Measurements from ENCODE around the gene PSMA7.

DNA sequence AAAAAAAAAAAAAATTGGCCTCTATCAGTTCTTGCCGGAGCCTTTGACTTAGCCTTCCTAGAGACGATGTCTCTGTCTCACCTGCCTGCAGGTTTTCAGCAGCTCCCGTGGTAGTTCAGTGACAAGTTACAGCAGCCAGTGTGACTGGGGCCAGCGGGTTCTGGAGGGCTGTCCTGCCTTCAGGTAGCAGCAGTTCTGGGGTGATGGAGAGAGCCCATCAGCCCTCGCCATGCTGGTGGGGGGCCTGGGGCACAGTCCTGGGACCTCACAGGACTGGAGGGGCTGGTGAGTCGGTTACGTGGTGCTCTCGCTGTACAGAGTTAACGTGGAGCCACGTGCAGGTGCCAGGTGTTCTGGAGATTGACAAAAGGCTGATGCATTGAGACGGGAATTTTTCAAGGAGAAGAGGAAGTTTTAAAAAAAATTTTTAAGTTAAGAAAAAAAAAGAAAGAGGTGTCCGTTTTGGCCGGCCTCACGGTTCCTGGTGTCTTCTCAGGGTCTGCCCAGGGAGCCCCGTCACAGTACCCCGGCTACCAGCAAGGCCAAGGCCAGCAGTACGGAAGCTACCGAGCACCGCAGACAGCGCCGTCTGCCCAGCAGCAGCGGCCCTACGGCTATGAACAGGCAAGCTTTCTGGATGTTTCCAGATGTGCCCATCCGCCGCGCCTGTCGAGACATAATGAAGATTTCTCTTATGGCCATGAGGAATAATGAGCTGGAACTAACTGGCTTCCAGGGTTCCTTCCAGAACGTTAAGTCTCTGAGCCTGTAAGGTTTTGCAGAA lies 31.0 kb upstream of the PSMA7 start:
- TF ChIP-seq, protein P1, sequence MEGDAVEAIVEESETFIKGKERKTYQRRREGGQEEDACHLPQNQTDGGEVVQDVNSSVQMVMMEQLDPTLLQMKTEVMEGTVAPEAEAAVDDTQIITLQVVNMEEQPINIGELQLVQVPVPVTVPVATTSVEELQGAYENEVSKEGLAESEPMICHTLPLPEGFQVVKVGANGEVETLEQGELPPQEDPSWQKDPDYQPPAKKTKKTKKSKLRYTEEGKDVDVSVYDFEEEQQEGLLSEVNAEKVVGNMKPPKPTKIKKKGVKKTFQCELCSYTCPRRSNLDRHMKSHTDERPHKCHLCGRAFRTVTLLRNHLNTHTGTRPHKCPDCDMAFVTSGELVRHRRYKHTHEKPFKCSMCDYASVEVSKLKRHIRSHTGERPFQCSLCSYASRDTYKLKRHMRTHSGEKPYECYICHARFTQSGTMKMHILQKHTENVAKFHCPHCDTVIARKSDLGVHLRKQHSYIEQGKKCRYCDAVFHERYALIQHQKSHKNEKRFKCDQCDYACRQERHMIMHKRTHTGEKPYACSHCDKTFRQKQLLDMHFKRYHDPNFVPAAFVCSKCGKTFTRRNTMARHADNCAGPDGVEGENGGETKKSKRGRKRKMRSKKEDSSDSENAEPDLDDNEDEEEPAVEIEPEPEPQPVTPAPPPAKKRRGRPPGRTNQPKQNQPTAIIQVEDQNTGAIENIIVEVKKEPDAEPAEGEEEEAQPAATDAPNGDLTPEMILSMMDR (IDR thresholded peaks at IDR 0.05): no peak
- TF ChIP-seq POLR2A (IDR thresholded peaks at IDR 0.05): no peak

All from body of pancreas (tissue), 4 donors.